ENCODE results near the gene ZNF594.
"Not testable (repeated sequence)": the region's sequence is repeated elsewhere in the genome, so short reads cannot be mapped to it uniquely, and the experiment has no call there.

The ZNF594 gene

GRCh38 chr17:5146122-5146521 is 45.5 kb downstream of the ZNF594 start:
- H3K36me3 ChIP-seq (ENCODE audit: insufficient read depth, low read length); H3K4me3 ChIP-seq (ENCODE audit: low read length); H3K9ac ChIP-seq (ENCODE audit: low read depth, low read length); H3K9me3 ChIP-seq (replicated peaks; ENCODE audit: low read length); H3K4me2 ChIP-seq (ENCODE audit: low read length); H3K4me1 ChIP-seq (ENCODE audit: control insufficient read depth, insufficient read depth, low read length): not testable (repeated sequence)
- peaks cover 15% of the 10 kb centered on the region for H3K27me3 ChIP-seq (ENCODE audit: control insufficient read depth, insufficient read depth, low read length)

GRCh38 chr17:5142877-5143276 is 48.8 kb downstream of the ZNF594 start:
- not testable (repeated sequence) for H3K36me3 ChIP-seq (ENCODE audit: insufficient read depth, low read length); H3K9me3 ChIP-seq (replicated peaks; ENCODE audit: low read length); H3K4me3 ChIP-seq (ENCODE audit: low read length); H3K4me2 ChIP-seq (ENCODE audit: low read length); H3K9ac ChIP-seq (ENCODE audit: low read depth, low read length); H3K4me1 ChIP-seq (ENCODE audit: control insufficient read depth, insufficient read depth, low read length)
- peaks cover 12% of the 10 kb centered on the region for H3K27me3 ChIP-seq (ENCODE audit: control insufficient read depth, insufficient read depth, low read length)

- H3K4me3 ChIP-seq (ENCODE audit: low read length) = no peak overlapping the region
- no peak overlapping the region for H3K4me2 ChIP-seq (ENCODE audit: low read length)
- H3K36me3 ChIP-seq (ENCODE audit: insufficient read depth, low read length) = no peaks in the 10 kb centered on the region
- H3K27me3 ChIP-seq (ENCODE audit: control insufficient read depth, insufficient read depth, low read length) = no peaks in the 10 kb centered on the region
- H3K9me3 ChIP-seq (replicated peaks; ENCODE audit: low read length) = no peaks in the 10 kb centered on the region
- no peak overlapping the region for H3K9ac ChIP-seq (ENCODE audit: low read depth, low read length)
- H3K4me1 ChIP-seq (ENCODE audit: control insufficient read depth, insufficient read depth, low read length) = no peaks in the 10 kb centered on the region
These were observed 52.3 kb downstream of the ZNF594 start for GRCh38 chr17:5139458-5139732.

- H3K9ac ChIP-seq (ENCODE audit: low read depth, low read length) = no peak overlapping the region
- H3K4me1 ChIP-seq (ENCODE audit: control insufficient read depth, insufficient read depth, low read length) = no peaks in the 10 kb centered on the region
- H3K36me3 ChIP-seq (ENCODE audit: insufficient read depth, low read length) = no peaks in the 10 kb centered on the region
- no peaks in the 10 kb centered on the region for H3K9me3 ChIP-seq (replicated peaks; ENCODE audit: low read length)
- no peak overlapping the region for H3K4me3 ChIP-seq (ENCODE audit: low read length)
- H3K4me2 ChIP-seq (ENCODE audit: low read length) = no peak overlapping the region
- no peaks in the 10 kb centered on the region for H3K27me3 ChIP-seq (ENCODE audit: control insufficient read depth, insufficient read depth, low read length)
These were observed 52.8 kb downstream of the ZNF594 start for GRCh38 chr17:5138616-5139457.

- H3K27me3 ChIP-seq (ENCODE audit: control insufficient read depth, insufficient read depth, low read length); H3K9ac ChIP-seq (ENCODE audit: low read depth, low read length); H3K36me3 ChIP-seq (ENCODE audit: insufficient read depth, low read length); H3K4me2 ChIP-seq (ENCODE audit: low read length); H3K9me3 ChIP-seq (replicated peaks; ENCODE audit: low read length); H3K4me3 ChIP-seq (ENCODE audit: low read length); H3K4me1 ChIP-seq (ENCODE audit: control insufficient read depth, insufficient read depth, low read length): not testable (repeated sequence)
These were observed 53.5 kb downstream of the ZNF594 start for GRCh38 chr17:5138198-5138544.

GRCh38 chr17:5137511-5138197 is 54.0 kb downstream of the ZNF594 start:
- H3K9ac ChIP-seq (ENCODE audit: low read depth, low read length); H3K9me3 ChIP-seq (replicated peaks; ENCODE audit: low read length); H3K27me3 ChIP-seq (ENCODE audit: control insufficient read depth, insufficient read depth, low read length); H3K4me1 ChIP-seq (ENCODE audit: control insufficient read depth, insufficient read depth, low read length); H3K4me3 ChIP-seq (ENCODE audit: low read length); H3K36me3 ChIP-seq (ENCODE audit: insufficient read depth, low read length); H3K4me2 ChIP-seq (ENCODE audit: low read length): not testable (repeated sequence)

- not testable (repeated sequence) for H3K9ac ChIP-seq (ENCODE audit: low read depth, low read length); H3K4me2 ChIP-seq (ENCODE audit: low read length); H3K27me3 ChIP-seq (ENCODE audit: control insufficient read depth, insufficient read depth, low read length); H3K4me3 ChIP-seq (ENCODE audit: low read length); H3K9me3 ChIP-seq (replicated peaks; ENCODE audit: low read length); H3K36me3 ChIP-seq (ENCODE audit: insufficient read depth, low read length); H3K4me1 ChIP-seq (ENCODE audit: control insufficient read depth, insufficient read depth, low read length)
These were observed 54.9 kb downstream of the ZNF594 start for GRCh38 chr17:5136580-5137412.

- H3K4me3 ChIP-seq (ENCODE audit: low read length) = no peak overlapping the region
- no peaks in the 10 kb centered on the region for H3K27me3 ChIP-seq (ENCODE audit: control insufficient read depth, insufficient read depth, low read length)
- no peaks in the 10 kb centered on the region for H3K9me3 ChIP-seq (replicated peaks; ENCODE audit: low read length)
- no peak overlapping the region for H3K9ac ChIP-seq (ENCODE audit: low read depth, low read length)
- no peak overlapping the region for H3K4me2 ChIP-seq (ENCODE audit: low read length)
- no peaks in the 10 kb centered on the region for H3K36me3 ChIP-seq (ENCODE audit: insufficient read depth, low read length)
- H3K4me1 ChIP-seq (ENCODE audit: control insufficient read depth, insufficient read depth, low read length) = no peaks in the 10 kb centered on the region
These were observed 55.7 kb downstream of the ZNF594 start for GRCh38 chr17:5135726-5136579.

GRCh38 chr17:5135131-5135712 is 56.4 kb downstream of the ZNF594 start:
- not testable (repeated sequence) for H3K4me2 ChIP-seq (ENCODE audit: low read length); H3K27me3 ChIP-seq (ENCODE audit: control insufficient read depth, insufficient read depth, low read length); H3K4me1 ChIP-seq (ENCODE audit: control insufficient read depth, insufficient read depth, low read length); H3K36me3 ChIP-seq (ENCODE audit: insufficient read depth, low read length); H3K9ac ChIP-seq (ENCODE audit: low read depth, low read length); H3K4me3 ChIP-seq (ENCODE audit: low read length); H3K9me3 ChIP-seq (replicated peaks; ENCODE audit: low read length)

- not testable (repeated sequence) for H3K9me3 ChIP-seq (replicated peaks; ENCODE audit: low read length); H3K4me3 ChIP-seq (ENCODE audit: low read length); H3K4me2 ChIP-seq (ENCODE audit: low read length); H3K4me1 ChIP-seq (ENCODE audit: control insufficient read depth, insufficient read depth, low read length); H3K9ac ChIP-seq (ENCODE audit: low read depth, low read length); H3K36me3 ChIP-seq (ENCODE audit: insufficient read depth, low read length); H3K27me3 ChIP-seq (ENCODE audit: control insufficient read depth, insufficient read depth, low read length)
These were observed 57.1 kb downstream of the ZNF594 start for GRCh38 chr17:5134571-5134970.

- H3K4me3 ChIP-seq (ENCODE audit: low read length); H3K9ac ChIP-seq (ENCODE audit: low read depth, low read length); H3K4me1 ChIP-seq (ENCODE audit: control insufficient read depth, insufficient read depth, low read length); H3K27me3 ChIP-seq (ENCODE audit: control insufficient read depth, insufficient read depth, low read length); H3K9me3 ChIP-seq (replicated peaks; ENCODE audit: low read length); H3K36me3 ChIP-seq (ENCODE audit: insufficient read depth, low read length); H3K4me2 ChIP-seq (ENCODE audit: low read length): not testable (repeated sequence)
These were observed 57.7 kb downstream of the ZNF594 start for GRCh38 chr17:5133961-5134360.
